NCI-H2171 (cell line): ENCODE results near the gene MYOCOS.
"Not testable (repeated sequence)": the region's sequence is repeated elsewhere in the genome, so short reads cannot be mapped to it uniquely, and the experiment has no call there.

ENCODE experiments used
- DNase-seq: peaks from one replicate; lab custom pipeline; 2025; lab: John Stamatoyannopoulos, UW

MYOCOS gene

DNA sequence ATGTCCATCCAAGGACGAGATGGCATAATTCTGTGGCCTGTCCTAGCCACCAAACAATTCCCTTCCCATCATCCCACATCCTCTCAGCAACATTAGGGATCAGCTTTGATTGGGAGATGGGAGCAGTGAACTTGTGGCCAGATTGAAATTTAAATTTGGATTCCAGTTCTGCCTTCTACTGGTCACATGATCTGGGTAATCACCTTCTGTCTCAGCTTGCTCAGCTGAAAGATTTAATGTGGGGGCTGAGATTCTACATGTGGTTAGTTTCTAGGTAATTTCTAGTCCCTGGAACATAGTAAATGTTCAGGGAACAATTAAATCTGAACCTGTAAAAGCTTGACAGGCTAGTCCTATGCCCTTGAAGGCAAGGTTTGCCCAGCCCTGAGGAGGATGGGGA, 3.2 kb downstream of the MYOCOS start:
- DNase-seq: no peak

- DNase-seq: no peak
These were observed 5.0 kb downstream of the MYOCOS start for GRCh38 chr1:171627020-171627419.

- no peak for DNase-seq
These were observed 6.2 kb downstream of the MYOCOS start for GRCh38 chr1:171628225-171628624.

- DNase-seq: no peak
These were observed 13.6 kb downstream of the MYOCOS start for GRCh38 chr1:171635661-171636060.

GRCh38 chr1:171636141-171636540, 14.1 kb downstream of the MYOCOS start:
- no peak for DNase-seq

DNA sequence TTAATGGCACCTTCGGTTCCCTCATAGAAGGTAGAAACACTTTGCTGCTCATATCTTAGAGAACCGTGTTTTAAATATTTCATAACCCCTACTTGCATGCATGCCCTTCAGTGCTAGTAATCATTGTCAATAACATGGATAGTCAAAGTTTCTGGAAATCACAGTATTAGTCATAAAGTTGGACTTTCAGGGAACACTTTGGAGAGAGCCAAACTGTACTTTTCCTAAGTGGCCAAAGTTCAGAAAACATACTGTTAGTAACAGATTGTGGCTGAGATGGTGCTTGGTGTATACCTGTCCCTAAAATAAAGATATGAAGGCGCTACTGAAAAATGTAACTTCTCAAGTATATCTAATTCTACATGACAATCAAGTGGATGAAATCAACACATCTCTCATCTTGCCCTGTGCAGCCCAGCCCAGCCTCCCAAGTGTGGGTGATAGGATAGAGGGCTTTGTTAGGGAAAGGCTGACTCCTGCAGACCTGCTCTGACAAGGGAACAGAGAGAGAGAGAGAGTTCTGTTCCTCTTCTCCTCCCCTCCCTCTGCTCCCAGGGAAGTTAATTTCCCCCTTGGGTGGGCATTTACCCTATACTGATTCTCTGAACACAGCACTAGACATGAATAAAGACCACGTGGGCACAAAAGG, 16.0 kb downstream of the MYOCOS start:
- DNase-seq: no peak

DNA sequence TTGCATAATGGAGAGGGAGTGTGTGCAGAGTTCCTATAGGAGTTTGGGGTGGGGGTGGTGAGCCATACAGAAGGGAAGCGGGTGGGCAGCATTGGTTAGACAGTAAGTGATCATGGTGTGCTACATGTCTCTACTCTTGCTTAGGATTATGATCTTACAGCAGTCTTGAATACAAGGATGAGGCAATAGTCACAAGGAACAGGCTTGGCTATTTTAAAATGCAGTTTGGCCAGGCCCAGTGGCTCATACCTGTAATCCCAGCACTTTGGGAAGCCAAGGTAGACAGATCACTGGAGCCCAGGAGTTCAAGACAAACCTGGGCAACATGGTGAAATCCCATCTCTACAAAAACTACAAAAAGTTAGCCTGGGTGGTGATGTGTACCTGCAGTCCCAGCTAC, 18.2 kb downstream of the MYOCOS start:
- DNase-seq: no peak

DNA sequence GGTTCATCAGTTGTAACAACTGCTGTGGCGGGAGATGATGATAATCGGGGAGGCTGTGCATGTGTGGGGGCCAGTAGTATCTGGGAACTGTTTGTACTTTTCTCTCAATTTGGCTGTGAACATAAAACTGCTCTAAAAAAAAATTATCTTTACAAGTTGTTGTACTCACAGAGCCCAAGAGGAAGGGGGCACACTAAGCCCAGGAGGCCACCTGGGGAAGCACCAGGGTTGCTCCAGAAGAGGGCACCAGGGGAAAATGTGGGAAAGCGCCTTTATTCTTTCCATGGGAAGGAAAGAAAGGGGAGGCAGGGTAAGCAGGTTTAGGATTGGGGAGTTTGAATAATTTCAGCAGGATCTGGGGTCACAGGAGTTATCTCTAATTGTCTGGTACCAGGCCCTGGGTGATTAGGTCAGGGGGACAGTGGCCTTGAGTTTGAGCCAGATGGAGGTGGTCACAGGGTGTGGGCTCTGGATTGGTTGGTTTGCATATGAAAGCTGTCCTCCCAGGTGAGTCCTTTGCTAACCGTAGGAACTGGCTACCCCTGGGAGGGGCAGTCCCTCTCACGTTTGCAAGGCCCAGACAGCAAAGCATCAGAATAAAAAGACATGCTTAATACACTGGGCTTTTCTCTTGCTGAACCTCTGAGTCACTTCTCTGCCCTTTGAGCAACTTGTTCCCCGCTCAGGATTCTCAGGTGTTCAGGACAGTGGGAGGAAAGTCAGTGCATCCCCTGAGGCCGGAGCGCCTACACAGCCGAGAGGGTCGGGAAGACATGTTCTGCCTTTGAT, 19.2 kb downstream of the MYOCOS start:
- no peak for DNase-seq

- DNase-seq: no peak
These were observed 20.2 kb downstream of the MYOCOS start for GRCh38 chr1:171642197-171642596.

GRCh38 chr1:171643156-171643555, 21.1 kb downstream of the MYOCOS start:
- DNase-seq: no peak

DNA sequence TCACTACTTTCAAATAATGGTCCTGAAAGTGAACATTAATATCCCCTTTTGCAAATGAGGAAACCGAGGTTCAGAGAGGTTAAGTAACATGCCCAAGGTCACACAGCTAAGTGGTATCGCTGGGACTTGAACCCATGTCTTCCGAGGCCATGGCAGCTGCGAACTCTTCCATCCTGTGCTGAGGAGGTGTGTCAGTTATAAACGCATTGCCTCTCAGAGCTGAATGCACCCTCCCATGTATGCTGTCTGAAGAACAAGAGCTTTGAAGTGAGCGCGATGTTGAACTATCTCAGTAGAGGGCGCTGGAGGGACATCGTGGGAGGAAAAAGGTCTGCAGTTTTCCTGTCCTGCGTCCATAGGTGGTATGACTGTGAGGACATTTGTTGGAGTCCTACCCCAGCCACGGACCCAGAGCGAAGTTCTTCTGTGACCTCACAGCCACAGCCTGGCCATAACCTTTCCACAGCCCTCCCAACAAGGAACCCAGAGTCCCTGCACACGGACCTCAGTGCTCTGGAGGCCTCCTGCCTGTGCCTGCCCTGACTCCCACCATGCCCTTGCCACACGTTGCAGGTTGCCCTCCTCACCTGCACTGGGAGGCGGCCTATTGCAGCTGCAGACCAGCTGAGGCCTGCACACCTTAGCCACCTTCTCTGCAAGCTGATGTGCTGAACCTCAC, 22.9 kb downstream of the MYOCOS start:
- peak; percentile 13 for DNase-seq

DNA sequence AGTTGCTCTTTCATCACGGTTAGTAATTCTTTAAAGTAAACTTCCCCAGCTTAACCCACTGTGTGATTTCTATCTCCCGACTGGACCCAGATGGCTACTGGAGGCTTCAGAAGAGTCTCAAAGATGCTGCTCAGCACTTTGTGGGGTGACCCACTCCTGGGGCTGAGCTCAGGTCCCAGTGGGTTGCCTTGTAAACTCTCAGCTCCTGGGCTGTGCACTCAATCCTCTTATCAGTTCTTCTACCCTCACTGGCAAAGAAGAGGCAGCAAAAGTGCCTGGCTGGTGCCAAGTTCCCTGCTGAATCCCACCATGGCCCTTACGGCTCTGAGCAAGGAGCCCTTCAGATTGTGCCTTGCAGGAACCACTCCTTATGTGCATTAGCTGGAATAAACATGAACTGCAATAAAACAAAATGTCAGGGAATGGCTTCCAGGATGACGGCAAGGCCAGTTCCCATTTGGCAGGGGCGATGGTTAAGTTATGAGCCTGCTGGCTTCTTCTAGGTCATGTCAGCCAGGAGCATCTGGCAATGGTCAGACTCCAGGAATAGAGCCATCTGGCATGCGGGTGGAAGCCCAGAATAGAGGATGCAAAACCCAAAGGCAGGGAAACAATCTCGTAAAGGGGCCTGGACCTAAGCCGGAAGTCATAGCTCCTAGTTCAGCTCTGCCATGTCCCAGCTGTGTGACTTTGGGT, 23.7 kb downstream of the MYOCOS start:
- peak; percentile 39 for DNase-seq

DNA sequence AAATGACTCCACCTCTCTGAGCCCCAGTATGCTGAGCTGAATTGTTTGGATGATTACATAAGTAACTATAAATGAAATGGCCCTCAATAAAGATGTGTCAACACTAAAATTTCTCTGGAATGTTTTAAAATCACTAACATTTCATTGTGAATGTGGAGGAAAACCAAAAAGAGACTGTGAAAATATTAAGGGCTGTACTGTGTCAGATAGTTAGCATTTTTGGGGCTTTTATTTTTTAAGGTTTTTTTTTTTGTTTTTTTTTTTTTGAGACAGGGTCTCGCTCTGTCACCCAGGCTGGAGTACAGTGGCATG, 24.2 kb downstream of the MYOCOS start:
- no peak for DNase-seq

DNA sequence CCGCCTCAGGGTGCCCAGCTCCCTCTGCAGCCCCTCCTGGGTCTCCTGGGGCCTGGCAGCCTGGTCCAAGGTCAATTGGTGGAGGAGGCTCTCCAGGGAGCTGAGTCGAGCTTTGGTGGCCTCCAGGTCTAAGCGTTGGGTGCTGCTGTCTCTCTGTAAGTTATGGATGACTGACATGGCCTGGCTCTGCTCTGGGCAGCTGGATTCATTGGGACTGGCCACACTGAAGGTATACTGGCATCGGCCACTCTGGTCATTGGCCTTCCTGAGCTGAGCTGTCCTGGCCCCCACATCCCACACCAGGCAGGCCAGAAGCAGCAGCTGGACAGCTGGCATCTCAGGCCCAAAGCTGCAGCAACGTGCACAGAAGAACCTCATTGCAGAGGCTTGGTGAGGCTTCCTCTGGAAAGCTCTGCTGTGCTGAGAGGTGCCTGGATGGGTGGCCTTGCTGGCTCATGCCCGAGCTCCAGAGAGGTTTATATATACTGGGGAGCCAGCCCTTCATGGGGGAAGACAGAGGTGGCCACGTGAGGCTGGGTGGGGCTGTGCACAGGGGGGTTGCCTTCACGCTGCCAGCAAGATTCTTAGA, 30.3 kb downstream of the MYOCOS start, which contains the start of gene MYOC:
MYOC (minus strand) TSS at position 455 of the 589 bp plus-strand sequence; CDS start at position 378, 77 bp downstream.
- DNase-seq: no peak

GRCh38 chr1:171653796-171654195, 31.8 kb downstream of the MYOCOS start:
- DNase-seq: no peak

GRCh38 chr1:171654201-171654941, 32.3 kb downstream of the MYOCOS start:
- DNase-seq: no peak

GRCh38 chr1:171654942-171655745, 33.1 kb downstream of the MYOCOS start:
- DNase-seq: no peak

- DNase-seq: no peak
These were observed 33.7 kb downstream of the MYOCOS start for GRCh38 chr1:171655746-171656116.

DNA sequence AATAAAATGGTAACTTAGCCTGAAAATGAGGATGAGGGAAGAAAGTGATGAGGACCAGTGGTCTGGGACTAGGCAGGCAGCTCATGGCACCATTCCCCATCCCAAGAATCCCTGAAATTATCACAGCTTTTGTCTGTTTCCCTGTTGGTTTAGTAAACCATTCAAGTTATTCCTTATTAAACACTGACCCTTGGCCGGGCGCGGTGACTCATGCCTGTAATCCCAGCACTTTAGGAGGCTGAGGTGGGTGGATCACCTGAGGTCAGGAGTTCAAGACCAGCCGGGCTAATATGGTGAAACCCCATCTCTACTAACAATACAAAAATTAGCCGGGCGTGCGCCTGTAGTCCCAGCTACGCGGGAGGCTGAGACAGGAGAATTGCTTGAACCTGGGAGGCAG, 34.2 kb downstream of the MYOCOS start:
- DNase-seq: not testable (repeated sequence)

DNA sequence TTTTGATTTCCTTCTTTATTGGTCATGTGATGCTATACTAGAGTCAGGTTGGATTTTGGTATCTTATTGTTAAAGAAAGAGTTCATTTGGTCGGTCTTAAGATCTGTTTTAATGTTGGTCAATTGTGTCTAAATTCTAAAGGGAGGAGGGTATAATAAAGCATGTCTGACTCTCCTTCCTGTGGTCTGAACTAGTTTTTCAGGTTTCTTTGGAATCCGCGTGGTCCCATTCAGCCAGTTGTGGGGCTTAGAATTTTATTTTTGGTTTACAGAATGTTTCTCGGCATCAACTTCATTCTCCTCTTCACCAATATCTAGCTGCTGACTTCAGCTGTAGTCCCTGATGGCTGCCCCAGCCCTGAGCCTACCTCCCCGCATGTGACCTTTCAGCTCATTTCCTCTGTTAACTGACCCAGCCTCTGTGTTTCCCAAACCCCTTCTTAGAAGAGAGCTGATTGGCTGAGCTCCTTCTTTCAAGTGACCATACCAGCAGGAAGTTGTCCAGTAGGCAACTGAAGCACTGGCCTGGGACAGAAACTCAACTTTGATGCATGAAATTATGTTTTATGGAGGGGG, 39.1 kb downstream of the MYOCOS start:
- no peak for DNase-seq
